A549 (cell line): Measurements from ENCODE around the gene H2AZ2.

ENCODE experiments used
- E2F6 ChIP-seq: IDR thresholded peaks from 2 replicates; pipeline ENCODE4 v1.6.1; 2012; ENCODE audit warnings: low read depth, borderline replicate concordance
- NR3C1 ChIP-seq: fragments of >200 bp; sonication (Bioruptor Twin); formaldehyde crosslinking; IDR thresholded peaks from 3 replicates; pipeline ENCODE4 v1.6.1; 2017

DNA sequence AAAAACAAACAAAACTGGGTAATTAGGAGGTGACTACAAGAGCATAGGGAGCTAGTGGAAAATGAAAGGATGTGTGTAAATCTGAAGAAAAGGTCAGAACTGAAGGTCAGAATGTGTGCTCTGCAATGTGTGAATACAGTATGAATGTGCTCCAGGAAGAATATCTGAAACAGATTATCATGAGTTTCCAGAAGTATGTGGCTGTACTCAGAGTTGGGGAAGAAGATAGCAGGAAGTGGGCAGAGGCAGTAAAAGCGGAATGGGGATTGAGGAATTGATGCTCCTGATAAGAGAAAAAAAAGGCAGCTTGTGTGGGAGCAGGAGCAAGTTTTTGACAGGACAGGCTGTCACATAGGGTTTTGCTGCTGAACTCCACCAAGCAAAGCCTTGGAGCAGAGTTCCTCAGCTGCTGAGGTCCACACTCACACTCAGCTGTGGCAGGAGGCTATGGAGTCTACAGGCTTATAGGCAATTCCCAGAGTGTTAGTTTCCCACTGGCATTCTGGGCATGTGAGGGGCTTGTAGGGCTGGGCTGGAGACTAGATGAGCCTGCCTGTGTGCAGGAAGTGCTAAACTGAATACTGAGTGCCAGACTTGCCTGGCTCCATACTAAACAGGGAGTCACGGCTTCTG, 22.9 kb downstream of the H2AZ2 start:
- TF ChIP-seq NR3C1 (no peak), E2F6 (no peak)
